Activated CD4-positive, CD25-positive, alpha-beta regulatory T cell (primary cell): Measurements from ENCODE around the gene GOT2.
"Not testable (repeated sequence)": the region's sequence is repeated elsewhere in the genome, so short reads cannot be mapped to it uniquely, and the experiment has no call there.

Experiments used
- DNase-seq, 4 experiments: peaks; one replicate each; lab custom pipeline; 2025; lab: John Stamatoyannopoulos, UW

GOT2 gene

DNA sequence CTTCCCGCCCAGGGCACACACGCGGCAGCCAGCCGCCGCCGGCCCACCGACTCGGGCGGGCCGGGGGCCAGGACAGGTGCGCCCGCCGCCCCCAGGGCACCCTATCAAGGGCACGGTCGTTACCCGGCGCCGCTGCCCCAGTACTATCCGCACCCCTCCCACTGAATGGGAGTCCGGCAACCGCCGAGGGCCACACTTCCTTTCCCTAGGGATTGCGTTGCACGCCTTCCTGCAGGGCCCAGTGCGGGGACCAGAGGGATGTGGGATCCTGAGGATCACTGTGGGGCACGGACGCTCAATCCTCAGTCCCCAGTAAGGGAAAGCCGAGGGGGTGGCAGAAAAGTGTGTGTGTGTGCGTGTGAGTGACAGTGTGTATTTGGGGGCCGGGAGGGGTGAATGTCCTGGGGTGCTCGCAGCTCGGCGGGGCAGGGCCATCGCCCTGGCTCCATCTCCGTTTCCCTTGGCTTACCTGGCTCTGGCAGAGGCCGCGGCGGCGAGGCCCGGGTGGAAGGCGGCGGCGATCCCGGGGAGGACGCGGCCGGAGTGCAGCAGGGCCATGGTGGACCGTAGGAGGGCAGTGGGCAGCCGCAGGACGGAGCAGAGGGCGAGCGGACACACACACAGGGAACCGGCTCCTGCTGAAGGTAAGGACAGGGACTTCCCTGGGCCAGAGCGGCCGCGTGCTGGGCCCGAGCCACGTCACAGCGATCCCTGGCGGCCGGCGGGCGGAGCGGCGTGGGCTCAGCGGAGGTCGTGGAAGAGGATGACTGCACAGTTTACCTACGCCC lies at the start of gene GOT2:
Gene GOT2, minus strand, starts transcription at position 646 of the 788 bp plus-strand sequence. Its CDS starts 88 bp downstream, at position 558.
- peak; percentile 53 to 65 (median 56) for DNase-seq

DNA sequence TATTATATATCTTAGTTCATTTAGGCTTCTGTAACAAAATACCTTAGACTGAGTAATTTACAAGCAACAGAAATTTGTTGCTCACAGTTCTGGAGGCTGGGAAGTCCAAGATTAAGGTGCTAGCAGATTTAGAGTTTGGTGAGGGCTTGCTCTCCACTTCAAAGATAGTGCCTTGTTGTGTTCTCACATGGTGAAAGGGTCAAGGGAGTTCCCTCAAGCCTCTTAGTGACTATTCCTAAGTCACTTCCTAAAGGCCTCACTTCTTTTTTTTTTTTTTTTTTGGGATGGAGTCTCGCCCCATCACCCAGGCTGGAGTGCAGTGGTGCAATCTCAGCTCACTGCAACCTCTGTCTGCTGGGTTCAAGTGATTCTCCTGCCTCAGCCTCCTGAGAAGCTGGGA lies 45.2 kb upstream of the GOT2 start:
- not testable (repeated sequence) for DNase-seq

- DNase-seq = no peak
Measured at GRCh38 chr16:58773870-58774269, 39.8 kb upstream of the GOT2 start.

- DNase-seq = no peak
Measured at GRCh38 chr16:58768145-58768544, 34.0 kb upstream of the GOT2 start.

DNA sequence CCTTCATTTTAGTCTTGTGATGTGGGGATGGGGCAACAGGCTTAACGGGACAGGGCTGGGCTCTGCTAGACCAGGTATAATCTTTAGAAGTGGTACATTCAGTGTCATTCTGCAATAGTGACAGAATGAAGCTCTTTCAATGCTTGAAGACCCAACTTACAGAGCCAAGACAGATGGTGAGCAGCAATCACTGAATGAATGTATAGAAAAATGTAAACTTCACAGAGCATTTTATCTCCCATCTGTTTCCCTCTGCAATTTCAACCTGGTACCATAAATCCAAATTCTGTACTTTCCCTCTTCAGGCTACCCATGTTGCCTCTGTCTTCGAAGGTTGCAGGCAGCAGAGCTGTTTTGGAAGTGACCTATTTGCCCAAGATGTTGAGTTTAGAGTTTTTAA lies 33.5 kb upstream of the GOT2 start:
- no peak for DNase-seq

DNA sequence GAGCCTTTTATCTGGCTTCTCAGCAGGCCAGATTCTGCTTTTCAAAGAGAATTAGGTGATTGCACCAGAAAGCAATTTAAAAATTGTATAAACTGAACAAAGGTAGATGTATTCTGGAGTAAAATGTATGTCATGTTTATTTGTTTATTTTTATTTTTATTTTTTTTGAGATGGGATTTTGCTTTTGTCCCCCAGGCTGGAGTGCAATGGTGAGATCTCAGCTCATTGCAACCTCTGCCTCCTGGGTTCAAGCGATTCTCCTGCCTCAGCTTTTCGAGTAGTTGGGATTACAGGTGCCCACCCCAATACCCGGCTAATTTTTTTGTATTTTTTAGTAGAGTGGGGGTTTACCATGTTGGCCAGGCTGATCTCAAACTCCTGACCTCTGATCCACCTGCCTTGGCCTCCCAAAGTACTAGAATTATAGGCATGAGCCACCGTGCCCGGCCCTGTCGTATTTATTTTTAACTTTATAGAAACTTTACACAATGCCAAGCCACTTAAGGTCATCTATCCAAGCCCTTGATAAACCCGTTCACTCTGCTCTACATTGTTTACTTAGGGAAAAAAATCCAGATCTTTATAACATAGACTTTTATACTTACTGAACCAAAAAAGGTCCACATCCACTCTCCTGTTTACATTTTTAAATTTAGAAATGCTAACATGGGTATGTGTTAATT lies 22.7 kb upstream of the GOT2 start:
- DNase-seq = no peak

- DNase-seq = peak; percentile 42 to 54 (median 46)
Measured at GRCh38 chr16:58755989-58756649, 22.0 kb upstream of the GOT2 start.

GRCh38 chr16:58753711-58754134 lies 19.6 kb upstream of the GOT2 start:
- no peak for DNase-seq

DNA sequence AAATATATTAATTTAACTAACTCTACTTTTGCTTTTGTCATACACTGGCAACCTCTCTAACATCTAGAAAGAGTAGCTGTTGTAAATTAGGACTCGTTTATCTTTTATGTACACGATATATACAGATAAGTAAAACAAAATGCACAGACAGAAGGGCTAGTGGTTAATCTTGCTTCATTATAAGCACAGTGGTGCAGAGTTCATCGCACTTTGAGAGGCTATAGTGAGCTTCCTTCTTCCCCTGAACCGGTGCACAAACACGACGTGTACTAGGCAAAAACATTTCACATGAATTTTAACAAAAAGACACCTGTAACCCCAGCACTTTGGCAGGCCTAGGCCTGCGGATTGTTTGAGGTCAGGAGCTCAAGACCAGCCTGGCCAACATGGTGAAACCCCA lies 10.4 kb upstream of the GOT2 start:
- no peak for DNase-seq

GRCh38 chr16:58741976-58742375 lies 7.9 kb upstream of the GOT2 start:
- no peak for DNase-seq

GRCh38 chr16:58741166-58741565 lies 7.0 kb upstream of the GOT2 start:
- DNase-seq = no peak

- DNase-seq = no peak
Measured at GRCh38 chr16:58738672-58739296, 4.7 kb upstream of the GOT2 start.

- not testable (repeated sequence) for DNase-seq
Measured at GRCh38 chr16:58736341-58736740, 2.2 kb upstream of the GOT2 start.

DNA sequence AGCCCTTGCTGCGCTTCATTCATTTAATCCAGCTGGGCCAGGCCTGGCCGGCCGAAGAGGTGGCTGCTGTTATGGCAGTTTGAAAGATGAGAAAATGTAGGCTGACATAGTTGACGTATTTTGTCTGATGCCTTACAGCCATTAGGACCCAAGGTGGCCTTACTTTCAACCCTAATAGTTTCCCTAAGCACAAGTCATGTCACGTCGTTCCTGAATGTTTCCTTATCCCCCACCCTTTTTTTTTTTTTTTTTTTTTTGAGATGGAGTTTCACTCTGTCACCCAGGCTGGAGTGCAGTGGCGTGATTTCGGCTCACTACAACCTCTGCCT lies 307 bp upstream of the GOT2 start:
- no peak for DNase-seq

- no peak for DNase-seq
Measured at GRCh38 chr16:58733248-58733670, 857 bp downstream of the GOT2 start.

DNA sequence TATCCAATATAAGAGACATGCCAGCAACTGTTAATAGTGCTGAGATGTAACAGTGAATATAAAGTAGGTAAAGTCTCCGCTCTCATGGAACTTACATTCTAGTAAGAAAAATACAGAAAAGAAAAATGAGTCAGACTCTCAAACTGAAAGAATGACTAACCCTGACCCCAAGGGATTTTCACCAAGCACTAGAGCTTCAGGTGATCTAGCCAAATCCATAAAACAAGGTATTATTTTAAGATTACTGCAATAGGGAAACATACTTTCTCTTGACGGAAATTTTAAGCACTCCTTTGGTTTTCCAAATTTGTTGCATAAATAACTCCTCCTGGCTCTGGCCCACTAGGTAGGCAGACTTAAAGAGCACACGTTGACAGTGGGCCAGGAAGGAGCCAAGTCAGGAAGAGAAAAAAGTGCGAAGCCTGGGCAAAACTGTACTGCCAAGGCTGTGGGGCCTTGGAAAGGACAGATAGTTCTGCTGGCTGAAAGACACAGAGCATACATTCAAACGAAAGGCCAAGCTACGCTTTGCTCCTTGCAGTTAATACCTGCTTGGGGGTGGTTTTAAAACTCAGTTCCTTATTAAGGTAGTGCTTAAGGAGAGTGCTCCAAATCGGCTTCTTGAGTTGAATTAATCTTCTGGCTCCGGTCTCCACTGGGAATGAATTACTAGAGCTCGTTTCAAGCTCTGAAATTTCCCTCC lies 1.4 kb downstream of the GOT2 start:
- DNase-seq = no peak

GRCh38 chr16:58730724-58731370 lies 3.3 kb downstream of the GOT2 start:
- DNase-seq = no peak

- no peak for DNase-seq
Measured at GRCh38 chr16:58727796-58728568, 6.1 kb downstream of the GOT2 start.

DNA sequence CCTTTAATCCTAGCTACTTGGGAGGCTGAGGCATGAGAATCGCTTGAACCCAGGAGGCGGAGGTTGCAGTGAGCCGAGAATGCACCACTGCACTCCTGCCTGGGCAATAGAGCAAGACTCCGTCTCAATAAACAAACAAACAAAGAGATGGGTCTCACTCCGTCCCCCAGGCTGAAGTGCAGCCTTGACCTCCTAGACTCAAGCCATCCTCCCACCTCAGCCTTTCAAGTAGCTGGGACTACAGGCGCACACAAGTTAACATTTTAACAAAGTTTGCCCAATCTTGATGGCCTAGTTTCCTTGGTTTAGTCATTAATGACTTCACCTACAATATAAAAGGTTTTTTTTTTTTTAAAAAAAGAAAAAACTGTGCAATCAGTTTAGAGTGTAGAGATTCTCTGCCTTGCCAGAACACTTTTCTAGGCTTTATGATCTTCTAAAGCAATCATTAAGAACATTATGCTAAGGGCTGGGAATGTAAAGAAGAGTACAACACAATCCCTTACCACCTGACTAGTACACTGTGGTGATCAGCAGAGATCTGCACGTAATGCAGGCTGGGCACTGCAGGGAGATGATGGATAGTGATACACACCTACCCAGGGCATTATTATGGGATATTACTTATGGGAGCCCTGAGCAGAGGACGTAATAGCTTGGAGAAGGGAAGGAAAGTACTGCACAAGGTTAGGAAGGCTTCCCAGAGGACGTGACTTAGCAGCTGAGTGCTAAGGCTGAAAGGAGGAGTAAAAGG lies 6.9 kb downstream of the GOT2 start:
- no peak for DNase-seq

DNA sequence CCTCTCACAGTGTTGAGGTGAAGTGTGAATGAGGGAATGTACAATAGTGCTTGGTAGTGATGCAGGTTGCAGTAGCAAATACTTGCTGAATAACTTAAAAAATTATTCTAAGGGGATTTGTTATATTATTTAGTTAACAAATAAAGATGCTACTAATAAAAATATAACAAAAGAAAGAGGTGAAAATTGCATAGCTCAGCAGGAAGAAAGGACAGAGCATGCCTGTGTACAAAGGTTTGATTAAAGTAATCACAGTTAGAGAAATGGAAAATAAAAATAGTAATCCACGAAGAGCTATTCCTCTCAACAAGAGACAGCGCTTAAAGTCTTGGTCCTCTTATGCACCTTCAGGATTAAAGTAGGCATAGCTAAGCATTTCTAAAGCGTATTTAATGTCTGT lies 11.0 kb downstream of the GOT2 start:
- no peak for DNase-seq
